GM18526 (cell line): ENCODE data around the gene SASH1.

Experiments used
- POLR2A ChIP-seq: IDR thresholded peaks from 3 replicates; pipeline ENCODE4 v1.6.1; 2011; ENCODE audit not compliant: insufficient read length; ENCODE audit errors: extremely low read depth

The SASH1 gene

GRCh38 chr6:148463671-148464070 lies 121.0 kb downstream of the SASH1 start:
- no peak for TF ChIP-seq POLR2A

GRCh38 chr6:148464319-148465010 lies 121.8 kb downstream of the SASH1 start:
- TF ChIP-seq POLR2A = no peak

DNA sequence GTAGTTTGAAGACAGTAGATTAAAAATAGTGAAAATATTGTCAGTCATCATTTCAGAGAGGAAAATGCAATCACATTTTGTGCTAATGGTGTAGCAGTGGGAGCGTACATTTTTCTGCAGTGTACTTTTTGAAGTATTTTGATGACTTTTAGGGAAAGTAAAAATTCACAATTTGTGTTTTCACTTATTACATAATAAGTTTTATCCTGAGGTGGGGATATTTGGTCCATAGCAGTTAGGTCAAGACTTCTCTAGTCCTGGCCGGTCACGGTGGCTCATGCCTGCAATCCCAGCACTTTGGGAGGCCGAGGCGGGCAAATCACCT lies 122.3 kb downstream of the SASH1 start:
- TF ChIP-seq POLR2A = no peak

DNA sequence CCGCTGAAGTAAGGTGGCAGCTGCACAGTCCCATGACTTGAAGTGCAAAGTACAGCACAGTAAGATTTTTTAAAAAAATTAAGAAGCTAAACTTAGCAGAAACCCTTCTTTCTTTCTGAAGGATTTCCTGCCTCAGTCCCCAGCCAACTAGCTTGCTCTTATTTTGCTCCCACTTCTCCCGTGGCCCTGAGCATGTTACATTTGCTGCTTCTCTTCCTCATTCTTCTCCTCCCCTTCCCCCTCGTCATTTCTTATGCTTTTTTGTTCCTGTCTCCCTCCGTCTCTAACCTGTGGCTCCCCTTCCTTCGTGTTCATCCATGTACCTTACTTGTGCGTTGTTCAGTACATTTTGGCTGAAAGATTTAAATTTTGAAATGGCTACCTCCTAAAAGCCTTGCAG lies 123.0 kb downstream of the SASH1 start:
- TF ChIP-seq POLR2A = no peak

DNA sequence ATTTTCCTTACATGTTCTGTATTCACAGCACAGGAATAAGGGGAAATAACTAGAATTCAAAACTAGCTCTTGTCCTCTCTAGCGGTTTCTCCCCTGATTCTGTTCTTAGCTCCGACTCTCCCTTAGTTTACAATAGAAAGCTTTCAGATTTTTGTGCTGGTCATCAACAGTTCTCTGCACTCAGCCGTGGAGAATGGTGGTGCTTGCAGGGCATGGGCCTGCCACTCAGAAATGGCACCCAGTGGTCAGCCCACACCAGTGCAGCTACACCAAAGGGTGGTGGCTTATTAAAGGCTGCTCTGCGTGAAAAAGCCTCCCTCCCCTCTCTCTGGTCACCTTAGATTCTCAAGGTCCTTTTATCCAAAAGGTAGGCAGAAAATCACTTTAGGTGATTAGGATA lies 123.5 kb downstream of the SASH1 start:
- no peak for TF ChIP-seq POLR2A

- no peak for TF ChIP-seq POLR2A
Measured at GRCh38 chr6:148467926-148468325, 125.3 kb downstream of the SASH1 start.

DNA sequence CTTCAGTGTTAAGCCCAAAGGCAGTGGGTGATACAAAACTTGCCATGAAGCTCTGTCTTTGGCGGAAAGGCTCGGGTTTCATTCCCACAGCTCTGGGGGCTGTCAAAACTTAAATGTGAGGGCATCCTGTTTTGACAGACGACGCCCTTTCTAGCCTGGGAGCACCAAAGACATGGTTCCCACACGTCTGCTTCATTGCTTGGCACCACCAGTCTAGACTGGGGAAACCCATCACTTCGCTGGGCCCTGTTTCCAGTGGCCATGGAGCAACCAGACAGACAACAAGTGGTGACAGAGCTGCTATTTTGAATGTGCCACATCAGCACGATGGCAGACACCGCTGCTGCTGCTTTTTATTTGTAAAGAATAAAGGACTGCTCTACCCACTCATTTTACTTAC lies 127.5 kb downstream of the SASH1 start:
- TF ChIP-seq POLR2A = no peak

DNA sequence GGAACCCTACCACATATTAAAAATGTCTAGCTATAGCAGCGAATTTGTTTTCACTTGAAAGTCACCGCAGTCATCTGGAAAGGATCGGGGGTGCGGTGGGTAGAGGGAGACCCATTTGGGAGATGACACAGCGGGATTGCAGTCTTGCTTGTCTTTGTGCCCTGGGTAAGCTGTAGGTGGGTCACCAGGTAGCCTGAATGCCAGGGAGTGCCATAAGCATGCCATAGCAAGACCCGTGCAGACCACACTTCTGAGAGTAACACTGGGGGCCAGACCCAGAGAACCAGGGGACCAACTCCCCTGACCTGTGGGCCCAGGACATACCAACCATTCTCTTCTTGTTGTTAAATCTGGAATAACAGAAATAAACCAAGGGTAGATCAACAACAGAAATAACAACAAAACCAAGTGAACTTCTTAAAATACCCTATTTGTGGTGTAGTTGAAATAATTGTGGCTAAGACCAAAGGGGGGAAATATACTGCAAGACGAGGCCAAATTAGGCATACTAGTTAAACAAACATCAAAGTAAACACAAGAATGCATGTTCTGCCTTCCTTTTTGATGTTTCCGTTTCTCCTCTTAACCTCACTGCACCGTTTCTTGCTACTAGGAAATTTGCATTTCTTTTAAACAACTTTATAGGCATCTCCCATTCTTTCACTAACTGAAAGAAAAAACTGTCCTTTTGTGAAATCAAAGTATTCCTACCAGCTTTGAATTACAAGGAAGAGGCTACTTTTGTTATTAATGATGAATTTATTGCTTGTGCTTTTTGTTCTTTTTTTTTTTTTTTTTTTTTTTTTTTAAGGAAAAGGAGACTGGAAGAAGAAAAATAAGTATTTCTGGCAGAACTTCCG lies 128.2 kb downstream of the SASH1 start:
- TF ChIP-seq POLR2A = no peak

DNA sequence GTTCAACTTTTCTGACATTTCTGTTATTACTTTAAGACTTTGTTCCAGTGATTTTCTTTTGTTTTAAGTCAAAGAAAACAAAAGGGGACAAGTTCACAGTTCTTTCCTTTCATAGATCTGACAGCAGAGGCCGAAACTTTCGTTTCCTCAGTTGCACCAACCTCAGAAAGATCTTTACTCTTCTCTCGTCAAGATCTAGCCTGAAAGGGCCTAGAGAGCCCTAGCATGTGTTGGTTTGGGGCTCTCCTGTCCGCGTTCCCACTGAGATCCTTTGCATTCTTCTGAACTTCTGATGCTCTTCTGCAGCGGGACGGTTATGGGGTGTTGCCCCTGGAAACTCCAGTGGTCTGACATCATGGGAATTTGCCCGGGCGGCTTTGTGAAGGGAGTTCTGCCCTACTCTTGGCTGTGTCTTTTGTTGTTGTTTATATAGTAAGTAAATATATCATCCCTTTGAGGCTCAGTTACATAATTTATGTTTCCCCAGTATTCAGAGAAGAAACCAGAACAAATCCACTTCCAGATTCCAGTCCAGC lies 129.1 kb downstream of the SASH1 start:
- TF ChIP-seq POLR2A = no peak

GRCh38 chr6:148472171-148473105 lies 129.8 kb downstream of the SASH1 start:
- no peak for TF ChIP-seq POLR2A

DNA sequence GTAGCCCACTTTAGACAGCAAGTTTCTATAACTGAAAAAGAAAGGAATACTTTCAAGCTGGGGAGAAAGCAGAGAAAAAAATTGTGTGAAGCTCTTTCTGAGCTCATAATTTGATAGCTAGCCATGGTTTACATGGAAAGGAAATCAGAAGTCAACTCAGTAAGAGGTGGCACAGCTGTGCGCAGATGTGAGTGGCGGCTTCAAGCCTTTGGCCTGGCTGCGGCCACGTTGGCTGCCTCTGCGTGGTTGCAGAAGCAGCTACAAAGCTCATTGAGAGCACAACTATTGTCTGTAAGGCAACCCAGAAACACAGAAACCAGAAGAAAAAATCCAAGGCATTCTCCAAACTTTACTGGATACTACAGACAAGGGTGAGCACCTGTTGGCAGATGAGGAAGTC lies 136.9 kb downstream of the SASH1 start:
- no peak for TF ChIP-seq POLR2A

DNA sequence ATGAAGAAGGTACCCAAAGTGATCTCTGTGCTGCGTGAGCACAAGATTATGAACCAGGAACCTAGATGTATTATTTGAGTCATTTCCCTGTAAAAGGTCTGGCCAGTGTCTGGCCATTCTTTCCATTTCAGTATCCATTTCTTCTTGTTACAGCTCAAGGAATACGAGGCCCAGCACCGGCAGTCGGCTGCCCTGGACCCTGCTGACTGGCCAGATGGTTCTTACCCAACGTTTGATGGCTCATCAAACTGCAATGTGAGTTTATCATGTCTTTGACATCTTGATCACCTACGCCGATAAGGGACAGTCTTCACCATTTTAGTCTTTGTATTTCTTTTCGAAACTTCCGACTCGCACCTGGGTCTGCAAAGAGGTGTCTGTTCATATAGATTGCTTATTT lies 144.8 kb downstream of the SASH1 start:
- TF ChIP-seq POLR2A = no peak

GRCh38 chr6:148491638-148492251 lies 149.1 kb downstream of the SASH1 start:
- TF ChIP-seq POLR2A = no peak

DNA sequence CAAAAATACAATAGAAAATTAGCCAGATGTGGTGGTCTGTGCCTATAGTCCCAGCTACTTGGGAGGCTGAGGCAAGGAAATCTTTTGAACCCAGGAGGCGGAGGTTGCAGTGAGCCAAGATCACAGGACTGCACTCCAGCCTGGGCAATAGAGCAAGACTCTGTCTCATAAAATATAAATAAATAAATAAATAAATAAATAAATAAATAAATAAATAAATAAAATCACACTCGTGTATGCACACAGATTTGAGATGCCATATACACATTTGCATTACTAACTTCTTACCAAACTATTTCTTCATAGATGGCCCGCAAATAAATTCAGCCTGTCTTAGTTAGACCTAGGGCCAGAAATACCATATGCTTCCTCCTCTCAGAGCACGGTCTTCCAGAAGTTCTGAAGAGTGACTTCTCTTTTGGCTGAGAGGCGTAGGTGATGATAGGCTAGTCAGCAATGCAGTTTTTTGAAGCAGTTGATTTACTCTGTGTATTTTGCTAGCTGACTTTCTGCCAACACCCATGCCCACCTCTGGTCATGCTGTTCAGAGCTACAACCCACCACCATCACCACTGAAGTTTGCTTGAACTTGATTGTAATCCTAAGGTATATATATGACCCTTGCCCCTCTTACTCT lies 150.1 kb downstream of the SASH1 start:
- TF ChIP-seq POLR2A = no peak
